Neuronal stem cell (in vitro differentiated cells): Measurements from ENCODE around the gene WDR18.

Experiments used
- DNase-seq: peaks from one replicate; pipeline ENCODE4 v3.0.0-alpha.2; 2013; ENCODE audit warnings: low spot score
- H2AFZ ChIP-seq: one replicate; pipeline ENCODE4 v1.6.1; 2013; ENCODE audit warnings: mild to moderate bottlenecking, low read length, inconsistent platforms
- H2AK5ac ChIP-seq: 2 replicates; pipeline ENCODE4 v1.6.1; 2013; ENCODE audit warnings: low read depth, mild to moderate bottlenecking, inconsistent platforms, low read length, moderate library complexity, mixed read lengths
- H2BK120ac ChIP-seq: 2 replicates; pipeline ENCODE4 v1.6.1; 2013; ENCODE audit warnings: low read depth, mild to moderate bottlenecking, inconsistent platforms, low read length, moderate library complexity, mixed read lengths
- H2BK12ac ChIP-seq: one replicate; pipeline ENCODE4 v1.6.1; 2013; ENCODE audit warnings: low read length, inconsistent platforms
- H2BK15ac ChIP-seq: 2 replicates; pipeline ENCODE4 v1.6.1; 2013; ENCODE audit warnings: mild to moderate bottlenecking, low read length, inconsistent platforms, mixed read lengths
- H2BK5ac ChIP-seq: one replicate; pipeline ENCODE4 v1.6.1; 2013; ENCODE audit warnings: inconsistent platforms, mild to moderate bottlenecking, low read length, moderate library complexity
- H3K14ac ChIP-seq: one replicate; pipeline ENCODE4 v1.6.1; 2013; ENCODE audit warnings: low read length, inconsistent platforms
- H3K18ac ChIP-seq: 2 replicates; pipeline ENCODE4 v1.6.1; 2013; ENCODE audit warnings: low read length, inconsistent platforms
- H3K23ac ChIP-seq: 2 replicates; pipeline ENCODE4 v1.6.1; 2013; ENCODE audit warnings: low read depth, mild to moderate bottlenecking, mixed read lengths, low read length, inconsistent platforms; ENCODE audit not compliant: poor library complexity
- H3K27ac ChIP-seq: replicated peaks from 3 replicates; pipeline ENCODE4 v1.5.1; 2013; ENCODE audit warnings: low read length, inconsistent platforms
- H3K27me3 ChIP-seq, 3 experiments: 2 replicates each; pipeline ENCODE4 v1.6.1; 2013; ENCODE audit warnings: low read length in 3 of 3, mild to moderate bottlenecking in 2 of 3, inconsistent platforms in 1 of 3, low read depth in 1 of 3, mixed read lengths in 1 of 3, moderate library complexity in 1 of 3; ENCODE audit not compliant: control insufficient read depth in 3 of 3, insufficient read depth in 3 of 3
- H3K36me3 ChIP-seq, 2 donors: replicated peaks in 1 of 2; 2 replicates each; pipeline ENCODE4 v1.6.1; 2013; ENCODE audit warnings: low read length in 2 of 2; ENCODE audit not compliant: control insufficient read depth in 2 of 2, insufficient read depth in 2 of 2
- H3K4ac ChIP-seq: 2 replicates; pipeline ENCODE4 v1.6.1; 2013; ENCODE audit warnings: inconsistent platforms, mild to moderate bottlenecking, low read length, moderate library complexity
- H3K4me1 ChIP-seq, 2 donors: 1 replicate in 1 of 2; 2 replicates in 1 of 2; pipeline ENCODE4 v1.6.1; 2013; ENCODE audit warnings: low read length in 2 of 2, low read depth in 1 of 2; ENCODE audit not compliant: control insufficient read depth in 2 of 2, insufficient read depth in 1 of 2
- H3K4me2 ChIP-seq: one replicate; pipeline ENCODE4 v1.6.1; 2013; ENCODE audit warnings: mild to moderate bottlenecking, low read length, inconsistent platforms; ENCODE audit not compliant: insufficient read depth, poor library complexity, severe bottlenecking
- H3K4me3 ChIP-seq, 2 donors: 2 replicates each; pipeline ENCODE4 v1.5.1; 2013; ENCODE audit warnings: low read length in 2 of 2, mild to moderate bottlenecking in 2 of 2, inconsistent platforms in 1 of 2, moderate library complexity in 1 of 2
- H3K79me1 ChIP-seq: one replicate; pipeline ENCODE4 v1.6.1; 2013; ENCODE audit warnings: low read depth, mild to moderate bottlenecking, inconsistent platforms, low read length, moderate library complexity
- H3K9ac ChIP-seq: one replicate; pipeline ENCODE4 v1.6.1; 2013; ENCODE audit warnings: mild to moderate bottlenecking, low read depth, low read length, inconsistent platforms; ENCODE audit not compliant: poor library complexity
- H3K9me3 ChIP-seq, 2 donors: replicated peaks in 1 of 2; 2 replicates each; pipeline versions ENCODE3 to v1.6.1; 2013; ENCODE audit warnings: low read length in 2 of 2, mild to moderate bottlenecking in 2 of 2, inconsistent platforms in 1 of 2, low read depth in 1 of 2, mixed read lengths in 1 of 2, moderate library complexity in 1 of 2; ENCODE audit not compliant: control insufficient read depth in 2 of 2, insufficient read depth in 1 of 2
- H4K8ac ChIP-seq: one replicate; pipeline ENCODE4 v1.6.1; 2013; ENCODE audit warnings: low read depth, mild to moderate bottlenecking, inconsistent platforms, low read length, moderate library complexity
- H4K91ac ChIP-seq: one replicate; pipeline ENCODE4 v1.6.1; 2013; ENCODE audit warnings: low read length, low read depth, mild to moderate bottlenecking, inconsistent platforms; ENCODE audit not compliant: poor library complexity
- WGBS, 2 donors: extraction: QIAGEN DNeasy Blood & Tissue Kit; methylation state at CpG; one replicate each; pipeline ENCODE4 v1.1.7; 2013; ENCODE audit warnings: missing lambda C conversion rate in 2 of 2, mixed read lengths in 1 of 2; ENCODE audit not compliant: insufficient read length in 2 of 2, insufficient replicate concordance in 1 of 2; ENCODE audit errors: extremely low coverage in 2 of 2; 5-methylcytosine and 5-hydroxymethylcytosine counted together

Gene WDR18

GRCh38 chr19:952049-952679 lies 32.0 kb upstream of the WDR18 start:
- Histone ChIP-seq H3K27ac (peak overlapping the region; percentile 58), H2BK5ac (peak overlapping the region; percentile 96), H3K79me1 (peaks cover 27% of the 10 kb centered on the region), H2BK120ac (peak overlapping the region; percentile 94), H3K36me3 (peaks cover 7 to 13% of the 10 kb centered on the region in 2 donors), H3K23ac (no peak overlapping the region), H3K4me3 (no peak overlapping the region), H3K9ac (no peak overlapping the region), H3K14ac (no peak overlapping the region), H2AFZ (no peak overlapping the region), H3K4me1 (peaks cover 32 to 35% of the 10 kb centered on the region in 2 donors), H2BK15ac (peak overlapping the region; percentile 75), H2AK5ac (peak overlapping the region; percentile 95), H3K27me3 (no peaks in the 10 kb centered on the region), H3K4ac (no peak overlapping the region), H3K4me2 (no peak overlapping the region), H4K91ac (no peak overlapping the region), H4K8ac (no peak overlapping the region), H3K18ac (peak overlapping the region; percentile 83), H3K9me3 (no peaks in the 10 kb centered on the region), H2BK12ac (no peak overlapping the region)
- DNase-seq, result no peak
- WGBS, 2 donors, result no CpG with 5 or more reads among the region's 14 CpGs

GRCh38 chr19:952680-953444 lies 31.3 kb upstream of the WDR18 start:
- Histone ChIP-seq H4K8ac (no peak overlapping the region), H3K9me3 (no peaks in the 10 kb centered on the region), H2AK5ac (peak overlapping the region; percentile 95), H2BK120ac (peak overlapping the region; percentile 94), H3K4me2 (peak overlapping the region; percentile 25), H3K27ac (peak overlapping the region; percentile 58), H3K36me3 (peaks cover 2 to 7% of the 10 kb centered on the region in 2 donors), H3K18ac (peak overlapping the region; percentile 83), H3K27me3 (no peaks in the 10 kb centered on the region), H3K23ac (peak overlapping the region; percentile 43), H2BK5ac (peak overlapping the region; percentile 96), H3K79me1 (peaks cover 21% of the 10 kb centered on the region), H4K91ac (no peak overlapping the region), H3K4me3 (no peak overlapping the region), H2AFZ (no peak overlapping the region), H2BK12ac (no peak overlapping the region), H3K4me1 (peaks cover 35 to 38% of the 10 kb centered on the region in 2 donors), H3K14ac (no peak overlapping the region), H3K4ac (no peak overlapping the region), H2BK15ac (peak overlapping the region; percentile 75), H3K9ac (peak overlapping the region; percentile 4)
- WGBS, 2 donors, result no CpG with 5 or more reads among the region's 21 CpGs
- DNase-seq, result no peak

DNA sequence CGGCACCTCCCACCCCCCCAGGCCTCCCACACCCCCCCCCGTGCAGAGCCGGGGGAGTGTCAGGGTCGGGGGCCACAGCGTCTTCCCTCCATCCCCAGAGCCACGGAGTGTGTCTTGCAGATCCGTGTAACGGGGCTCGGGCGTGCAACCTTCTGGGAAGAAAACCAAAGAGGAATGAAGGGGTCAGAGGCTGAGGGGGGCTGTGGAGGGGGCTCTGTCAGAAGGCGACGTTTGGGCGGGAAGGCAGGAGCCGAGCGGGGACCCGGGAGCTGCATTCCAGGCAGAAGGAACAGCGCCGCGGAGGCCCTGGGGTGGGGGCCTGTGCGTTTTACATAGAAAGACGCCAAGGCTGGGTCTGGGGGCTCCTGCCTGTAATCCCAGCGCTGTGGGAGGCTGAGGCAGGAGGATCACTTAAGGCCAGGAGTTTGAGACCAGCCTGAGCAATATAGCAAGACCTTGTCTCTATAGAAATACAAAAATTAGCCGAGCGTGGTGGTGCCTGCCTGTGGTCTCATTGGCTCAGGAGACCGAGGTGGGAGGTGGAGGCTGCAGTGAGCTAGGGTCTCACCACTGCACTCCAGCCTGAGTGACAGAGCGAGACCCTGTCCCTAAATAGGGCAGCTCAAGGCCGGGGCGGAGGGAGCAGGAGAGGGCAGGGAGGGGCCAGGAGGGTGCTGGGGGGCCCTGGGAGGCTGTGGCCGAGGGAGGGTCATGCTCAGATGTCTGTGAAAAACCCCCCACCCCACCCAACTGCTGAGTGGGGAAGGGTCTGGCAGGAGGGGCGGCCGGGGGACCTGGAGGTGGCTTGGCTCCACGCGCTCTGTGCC lies 30.5 kb upstream of the WDR18 start:
- Histone ChIP-seq H3K4me3 (no peak overlapping the region), H3K23ac (peak overlapping the region; percentile 55), H3K27me3 (no peaks in the 10 kb centered on the region), H4K8ac (no peak overlapping the region), H3K27ac (peak overlapping the region; percentile 96), H2AFZ (no peak overlapping the region), H3K9ac (no peak overlapping the region), H4K91ac (peak overlapping the region; percentile 72), H3K4me1 (peaks cover 35 to 38% of the 10 kb centered on the region in 2 donors), H3K18ac (peak overlapping the region; percentile 96), H3K36me3 (peaks cover 0 to 3% of the 10 kb centered on the region in 2 donors), H2AK5ac (peak overlapping the region; percentile 95), H3K14ac (peak overlapping the region; percentile 8), H2BK120ac (peak overlapping the region; percentile 94), H3K4me2 (peak overlapping the region; percentile 25), H3K4ac (peak overlapping the region; percentile 76), H3K79me1 (peaks cover 18% of the 10 kb centered on the region), H2BK5ac (peak overlapping the region; percentile 96), H2BK12ac (peak overlapping the region; percentile 47), H2BK15ac (peak overlapping the region; percentile 71), H3K9me3 (no peaks in the 10 kb centered on the region)
- no CpG with 5 or more reads among the region's 33 CpGs for WGBS, 2 donors
- DNase-seq, result no peak
